GM19452 (cell line): Measurements from ENCODE around the gene ZNF248.
"Not testable (repeated sequence)": the region's sequence is repeated elsewhere in the genome, so short reads cannot be mapped to it uniquely, and the experiment has no call there.

Source experiments
- ATAC-seq: cut with Tn5 transposase; IDR thresholded peaks from one replicate; pipeline ENCODE4 v1.9.1; 2021; ENCODE audit not compliant: unreplicated experiment

Gene ZNF248

DNA sequence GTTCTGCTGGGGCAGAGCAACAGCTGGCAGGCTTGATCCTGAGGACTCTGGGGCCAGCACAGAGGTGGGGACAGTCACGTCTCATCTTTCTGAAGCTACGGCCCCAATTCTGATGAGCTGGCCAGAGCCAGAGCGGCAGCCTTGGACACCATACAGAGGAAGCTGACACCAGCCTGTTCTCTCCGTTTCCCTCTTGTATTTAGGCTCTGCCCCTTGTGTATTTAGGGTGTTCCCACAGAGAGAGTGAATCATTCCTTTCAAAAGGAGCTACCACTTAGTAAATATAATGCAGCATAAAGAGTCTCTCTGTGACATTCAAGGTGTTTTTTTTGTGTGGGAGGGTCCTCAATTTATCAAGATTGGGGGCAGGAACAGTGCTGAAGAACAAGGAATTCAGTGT is 109.2 kb downstream of the ZNF248 start:
- no peak for ATAC-seq

DNA sequence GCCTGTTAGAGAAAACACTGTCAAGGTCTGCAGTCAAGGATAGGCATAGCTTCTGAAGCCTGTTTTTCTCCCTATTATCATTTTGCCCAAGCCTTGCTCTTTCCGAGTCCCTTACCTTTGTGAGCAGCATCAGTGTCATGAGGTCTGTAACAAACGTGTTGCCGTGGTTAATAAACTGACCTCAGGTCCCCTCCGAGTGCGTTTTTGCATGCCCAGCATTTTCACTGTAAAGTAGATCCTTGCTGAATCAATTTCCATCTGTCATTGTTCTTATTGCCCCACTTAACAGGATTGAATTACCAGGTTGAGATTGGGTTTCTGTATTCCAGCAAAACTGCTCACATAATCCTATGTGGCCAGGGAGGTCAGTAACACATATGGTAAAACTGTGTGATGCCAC is 110.3 kb downstream of the ZNF248 start:
- no peak for ATAC-seq

DNA sequence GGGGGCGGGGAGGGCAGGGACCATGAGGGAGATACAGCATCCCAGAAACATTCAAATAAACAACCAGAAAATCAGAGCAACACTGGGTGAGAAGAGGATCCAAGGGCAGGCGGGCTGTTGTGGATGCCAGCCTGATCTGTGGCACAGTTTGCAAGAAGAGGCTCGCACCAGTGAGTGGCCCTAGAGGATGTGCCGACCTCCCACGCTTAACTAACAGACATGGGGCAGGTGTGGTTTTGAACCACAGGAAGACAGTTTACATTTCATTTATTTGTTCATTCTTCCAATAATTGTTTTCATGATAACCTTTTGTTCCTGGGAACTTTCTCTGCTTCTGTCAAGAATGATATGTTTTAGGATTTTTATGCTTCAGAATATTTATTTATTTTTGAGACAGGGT is 115.6 kb downstream of the ZNF248 start:
- no peak for ATAC-seq

DNA sequence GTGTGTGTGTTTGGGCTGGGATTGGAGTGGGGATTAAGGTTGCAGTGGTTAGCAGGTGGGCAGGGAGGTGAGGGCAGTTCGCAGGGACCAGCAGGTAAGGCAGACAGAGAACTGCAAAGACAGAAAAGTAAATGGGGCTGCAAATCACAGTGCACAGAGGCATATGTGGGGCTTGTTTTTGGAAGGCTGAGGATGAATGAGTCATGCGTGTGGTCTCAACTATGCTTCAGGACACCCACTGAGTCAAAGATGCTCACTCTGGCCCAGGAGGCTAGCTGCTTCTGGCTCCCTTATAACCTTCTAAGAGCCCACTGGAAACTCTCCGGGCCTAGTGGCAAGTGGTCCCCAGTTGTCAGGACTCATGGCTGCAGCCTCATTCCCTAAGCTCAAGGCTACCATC is 118.2 kb downstream of the ZNF248 start:
- no peak for ATAC-seq

DNA sequence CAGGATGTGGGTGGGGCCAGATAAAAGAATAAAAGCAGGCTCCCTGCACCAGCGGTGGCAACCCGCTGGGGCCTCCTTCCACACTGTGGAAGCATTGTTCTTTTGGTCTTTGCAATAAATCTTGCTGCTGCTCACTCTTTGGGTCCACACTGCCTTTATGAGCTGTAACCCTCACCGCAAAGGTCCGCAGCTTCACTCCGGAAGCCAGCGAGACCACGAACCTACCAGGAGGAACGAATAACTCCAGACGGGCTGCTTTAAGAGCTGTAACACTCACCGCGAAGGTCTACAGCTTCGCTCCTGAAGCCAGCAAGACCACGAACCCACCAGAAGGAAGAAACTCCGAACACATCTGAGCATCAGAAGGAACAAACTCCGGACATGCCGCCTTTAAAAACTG is 119.2 kb downstream of the ZNF248 start:
- ATAC-seq, result not testable (repeated sequence)

DNA sequence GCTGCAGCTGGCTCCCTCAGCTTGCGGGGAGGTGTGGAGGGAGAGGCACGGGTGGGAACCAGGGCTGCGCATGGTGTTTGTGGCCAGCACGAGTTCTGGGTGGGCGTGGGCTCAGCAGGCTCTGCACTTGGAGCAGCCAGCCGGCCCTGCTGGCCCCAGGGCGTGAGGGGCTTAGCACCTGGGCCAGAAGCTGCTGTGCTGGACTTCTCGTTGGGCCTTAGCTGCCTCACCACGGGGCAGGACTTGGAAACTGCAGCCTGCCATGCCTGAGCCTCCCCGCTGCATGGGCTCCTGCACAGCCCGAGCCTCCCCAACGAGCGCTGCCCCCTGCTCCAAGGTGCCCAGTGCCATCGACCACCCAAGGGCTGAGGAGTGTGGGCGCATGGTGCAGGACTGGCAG is 120.1 kb downstream of the ZNF248 start:
- no peak for ATAC-seq

DNA sequence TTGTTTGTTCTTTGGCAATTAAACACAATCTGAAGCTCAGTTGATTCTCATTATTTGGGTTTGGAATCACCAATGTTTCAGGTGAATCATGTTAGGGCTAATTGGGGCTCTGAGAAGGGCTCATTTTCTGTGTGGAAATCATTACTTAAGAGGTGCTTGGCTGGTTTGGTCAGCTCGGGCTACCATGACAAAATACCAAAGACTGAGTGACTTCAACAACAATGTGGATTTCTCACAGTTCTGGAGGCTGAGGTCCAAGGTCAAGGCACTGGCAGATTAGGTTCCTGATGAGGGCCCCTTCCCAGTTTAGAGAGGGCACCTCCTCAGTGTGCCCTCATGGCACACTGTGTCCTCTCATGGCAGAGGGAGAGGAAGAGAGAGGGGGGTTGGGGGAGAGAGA is 121.3 kb downstream of the ZNF248 start:
- ATAC-seq, result no peak

DNA sequence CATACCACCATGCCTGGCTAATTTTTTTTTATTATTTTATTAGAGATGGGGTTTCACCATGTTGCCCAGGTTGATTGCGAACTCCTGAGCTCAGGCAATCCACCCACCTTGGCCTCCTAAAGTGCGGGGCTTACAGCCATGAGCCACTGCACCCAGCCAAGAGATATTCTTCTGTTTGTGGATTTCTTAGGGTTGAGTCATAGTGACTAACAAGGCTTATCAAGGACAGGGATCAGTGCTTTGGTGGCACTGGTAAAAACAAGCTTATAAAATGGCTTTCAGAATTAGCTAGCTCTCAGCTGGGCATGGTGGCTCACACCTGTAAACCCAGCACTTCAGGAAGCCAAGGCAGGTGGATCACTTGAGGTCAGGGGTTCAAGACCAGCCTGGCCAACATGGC is 122.4 kb downstream of the ZNF248 start:
- ATAC-seq, result no peak
